Hepatocyte (in vitro differentiated cells): ENCODE results near the gene GFM1. TPM values are rescaled to one million over a fixed set of nuclear protein-coding genes. Genes with fewer than 3 reads are reported as not detected.

Experiments used
- DNase-seq: peaks from one replicate; pipeline ENCODE4 v3.0.0-alpha.2; 2016; ENCODE audit warnings: low spot score
- H2AFZ ChIP-seq: fragments of 200-600 bp; sonication (generic); 2 replicates; pipeline ENCODE4 v1.6.0; 2016; ENCODE audit warnings: antibody characterized with exemption, mild to moderate bottlenecking
- H3K27ac ChIP-seq: fragments of 200-600 bp; sonication (generic); 2 replicates; pipeline ENCODE4 v1.5.1; 2016; ENCODE audit warnings: mild to moderate bottlenecking
- H3K27me3 ChIP-seq: fragments of 200-600 bp; sonication (generic); 2 replicates; pipeline ENCODE4 v1.6.1; 2016
- H3K36me3 ChIP-seq: fragments of 200-600 bp; sonication (generic); replicated peaks from 2 replicates; pipeline ENCODE4 v1.5.1; 2016; ENCODE audit warnings: low read depth; ENCODE audit not compliant: insufficient read depth
- H3K4me1 ChIP-seq: fragments of 200-600 bp; sonication (generic); 2 replicates; pipeline ENCODE4 v1.5.1; 2016; ENCODE audit warnings: mild to moderate bottlenecking, moderate library complexity; ENCODE audit not compliant: insufficient read depth
- H3K4me2 ChIP-seq: fragments of 200-600 bp; sonication (generic); 2 replicates; pipeline ENCODE4 v1.6.0; 2016
- H3K4me3 ChIP-seq: fragments of 200-600 bp; sonication (generic); 2 replicates; pipeline ENCODE4 v1.5.1; 2016; ENCODE audit warnings: mild to moderate bottlenecking
- H3K79me2 ChIP-seq: fragments of 200-600 bp; sonication (generic); 2 replicates; pipeline ENCODE4 v1.6.0; 2017; ENCODE audit warnings: mild to moderate bottlenecking
- H3K9me2 ChIP-seq: fragments of 200-600 bp; sonication (generic); replicated peaks from 2 replicates; pipeline ENCODE4 v1.6.0; 2017; ENCODE audit warnings: mild to moderate bottlenecking; ENCODE audit not compliant: insufficient read depth
- H3K9me3 ChIP-seq: fragments of 200-600 bp; sonication (generic); 2 replicates; pipeline ENCODE4 v1.5.1; 2016; ENCODE audit warnings: low read depth, mild to moderate bottlenecking
- H4K20me1 ChIP-seq: fragments of 200-600 bp; sonication (generic); 2 replicates; pipeline ENCODE4 v1.6.0; 2016; ENCODE audit warnings: mild to moderate bottlenecking; ENCODE audit not compliant: insufficient read depth, poor library complexity, severe bottlenecking
- EZH2 ChIP-seq: fragments of 200-600 bp; sonication (generic); IDR thresholded peaks from 2 replicates; pipeline ENCODE4 v1.6.1; 2016; ENCODE audit warnings: antibody characterized with exemption, mild to moderate bottlenecking, borderline replicate concordance
- EZH2phosphoT487 ChIP-seq: fragments of 200-600 bp; sonication (generic); IDR thresholded peaks from one replicate; pipeline ENCODE4 v1.6.1; 2018; ENCODE audit warnings: antibody characterized with exemption, mild to moderate bottlenecking, low read depth, moderate library complexity; ENCODE audit not compliant: unreplicated experiment, severe bottlenecking
- WGBS: methylation state at CpG from one replicate; pipeline ENCODE4 v1.1.6; 2016; ENCODE audit warnings: low lambda C conversion rate; ENCODE audit errors: missing lambda C conversion rate; 5-methylcytosine and 5-hydroxymethylcytosine counted together
- polyA plus RNA-seq: library from polyadenylated mRNA; unstranded; fragments of >200 nt; fragmentation: Nextera tagmentation; extraction: Ambion mirVana; gene quantifications from 2 replicates; pipeline ENCODE4 v1.2.1, GENCODE V29; 2016
- total RNA-seq: library from RNA; depleted of rRNA; stranded (reverse); fragments of >200 nt; gene quantifications from 2 replicates; pipeline ENCODE4 v1.2.3, GENCODE V29; 2014
- TF ChIP-seq, protein P1 (sequence below): fragments of 200-600 bp; sonication (generic); IDR thresholded peaks from 2 replicates; pipeline ENCODE4 v1.5.1; 2016; ENCODE audit warnings: antibody characterized with exemption, mild to moderate bottlenecking; ENCODE audit not compliant: poor library complexity

GFM1 gene
- total and polyA plus RNA-seq, 2 experiments from 2014 or later, result 28.0 to 60.0 TPM

DNA sequence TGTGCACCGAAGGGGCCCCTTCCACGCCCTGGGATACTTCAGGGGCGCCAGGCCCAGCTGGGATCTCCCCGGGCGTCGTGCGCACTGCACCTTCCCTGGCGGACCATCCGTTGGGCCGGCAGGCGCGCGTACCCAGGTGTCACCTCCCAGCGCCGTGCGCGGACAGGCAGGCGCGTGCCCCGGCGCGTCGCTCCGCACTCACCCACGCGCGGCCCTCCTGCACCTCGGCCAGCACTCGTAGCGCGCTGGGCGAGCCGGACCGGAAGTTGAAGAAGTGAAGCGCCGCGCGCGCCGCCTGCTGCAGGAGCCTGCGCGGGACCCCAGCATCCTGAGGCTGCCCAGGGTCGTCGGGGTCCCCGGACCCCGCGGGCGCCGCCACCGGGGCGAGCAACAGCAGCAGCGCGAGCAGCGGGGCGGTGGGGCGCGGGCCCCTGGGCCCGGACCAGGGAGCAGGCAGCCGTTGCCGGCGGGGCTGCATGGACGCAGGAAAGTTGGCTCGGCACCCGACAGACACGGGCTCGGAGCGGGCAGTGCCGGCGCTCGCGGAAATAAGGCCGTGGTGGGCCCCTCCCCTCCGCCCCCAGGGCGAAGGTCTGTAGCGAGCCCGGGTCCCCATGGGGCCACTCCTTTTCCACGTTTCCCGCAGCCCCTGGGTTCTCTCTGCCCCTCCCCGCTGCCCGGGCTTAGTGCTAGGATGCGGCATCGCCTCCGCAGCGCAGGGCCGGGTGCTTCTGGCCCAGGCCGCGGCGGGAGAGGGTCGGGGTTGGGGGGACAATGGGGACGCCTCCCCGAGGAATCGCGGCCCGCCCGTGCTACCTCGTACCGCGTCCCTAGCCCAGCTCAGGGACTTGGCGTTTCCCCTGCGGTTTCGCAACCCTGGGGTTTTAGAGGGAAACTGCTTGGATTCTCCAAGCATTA lies 87.9 kb downstream of the GFM1 start, which contains the start of gene RARRES1:
RARRES1 (minus strand) TSS at position 520 of the 918 bp plus-strand sequence; CDS start at position 478, 42 bp downstream.
- Histone ChIP-seq H3K4me3 (peak within 1 kb of the TSS; percentile 44), H3K79me2 (peaks cover 9% of the 10 kb centered on the region), H3K36me3 (no peaks in the 10 kb centered on the region), H2AFZ (peak within 1 kb of the TSS; percentile 96), H3K27me3 (no peaks in the 10 kb centered on the region), H3K9me2 (no peaks in the 10 kb centered on the region), H3K4me2 (peak within 1 kb of the TSS; percentile 92), H3K9me3 (no peaks in the 10 kb centered on the region), H3K27ac (peak within 1 kb of the TSS; percentile 64), H3K4me1 (peaks cover 7% of the 10 kb centered on the region), H4K20me1 (no peaks in the 10 kb centered on the region)
- WGBS, result 2% methylated on average over 89 of the region's 101 CpGs
- DNase-seq, result peak; percentile 88
- TF ChIP-seq EZH2, result no peak
- TF ChIP-seq, protein P1, sequence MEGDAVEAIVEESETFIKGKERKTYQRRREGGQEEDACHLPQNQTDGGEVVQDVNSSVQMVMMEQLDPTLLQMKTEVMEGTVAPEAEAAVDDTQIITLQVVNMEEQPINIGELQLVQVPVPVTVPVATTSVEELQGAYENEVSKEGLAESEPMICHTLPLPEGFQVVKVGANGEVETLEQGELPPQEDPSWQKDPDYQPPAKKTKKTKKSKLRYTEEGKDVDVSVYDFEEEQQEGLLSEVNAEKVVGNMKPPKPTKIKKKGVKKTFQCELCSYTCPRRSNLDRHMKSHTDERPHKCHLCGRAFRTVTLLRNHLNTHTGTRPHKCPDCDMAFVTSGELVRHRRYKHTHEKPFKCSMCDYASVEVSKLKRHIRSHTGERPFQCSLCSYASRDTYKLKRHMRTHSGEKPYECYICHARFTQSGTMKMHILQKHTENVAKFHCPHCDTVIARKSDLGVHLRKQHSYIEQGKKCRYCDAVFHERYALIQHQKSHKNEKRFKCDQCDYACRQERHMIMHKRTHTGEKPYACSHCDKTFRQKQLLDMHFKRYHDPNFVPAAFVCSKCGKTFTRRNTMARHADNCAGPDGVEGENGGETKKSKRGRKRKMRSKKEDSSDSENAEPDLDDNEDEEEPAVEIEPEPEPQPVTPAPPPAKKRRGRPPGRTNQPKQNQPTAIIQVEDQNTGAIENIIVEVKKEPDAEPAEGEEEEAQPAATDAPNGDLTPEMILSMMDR, result no peak
- no peak for TF ChIP-seq EZH2phosphoT487

- H3K79me2 ChIP-seq, result peaks cover 9% of the 10 kb centered on the region
- peak overlapping the region; percentile 96 for H2AFZ ChIP-seq
These were observed 88.5 kb downstream of the GFM1 start for GRCh38 chr3:158732856-158733200.

GRCh38 chr3:158733656-158734055 lies 89.3 kb downstream of the GFM1 start:
- Histone ChIP-seq H3K36me3 (no peaks in the 10 kb centered on the region), H3K9me2 (no peaks in the 10 kb centered on the region), H4K20me1 (no peaks in the 10 kb centered on the region), H3K27ac (no peak overlapping the region), H3K27me3 (no peaks in the 10 kb centered on the region), H3K79me2 (peaks cover 9% of the 10 kb centered on the region), H2AFZ (no peak overlapping the region), H3K4me1 (peaks cover 7% of the 10 kb centered on the region), H3K4me2 (no peak overlapping the region), H3K9me3 (no peaks in the 10 kb centered on the region), H3K4me3 (no peak overlapping the region)
- no peak for DNase-seq
- TF ChIP-seq EZH2phosphoT487 (no peak), EZH2 (no peak)
- TF ChIP-seq, protein P1, result no peak
- WGBS, result 88% methylated on average over 3 of the region's 3 CpGs

More at GRCh38 chr3:158732856-158733200, 88.5 kb downstream of the GFM1 start:
- peak overlapping the region; percentile 64 for H3K27ac ChIP-seq
- TF ChIP-seq, protein P1, result no peak
- TF ChIP-seq EZH2phosphoT487, result no peak
- no peak for TF ChIP-seq EZH2
- peaks cover 7% of the 10 kb centered on the region for H3K4me1 ChIP-seq
- DNase-seq, result no peak
- no peaks in the 10 kb centered on the region for H4K20me1 ChIP-seq
- H3K9me2 ChIP-seq, result no peaks in the 10 kb centered on the region
- H3K9me3 ChIP-seq, result no peaks in the 10 kb centered on the region
- WGBS, result 34% methylated on average over 15 of the region's 15 CpGs
- no peaks in the 10 kb centered on the region for H3K36me3 ChIP-seq
- H3K27me3 ChIP-seq, result no peaks in the 10 kb centered on the region
- H3K4me3 ChIP-seq, result peak overlapping the region; percentile 44
- H3K4me2 ChIP-seq, result peak overlapping the region; percentile 92
